HuH-7 (cell line): ENCODE results near the gene CSTPP1.

ENCODE experiments used
- DNase-seq: peaks from one replicate; pipeline ENCODE4 v3.0.0; 2011; ENCODE audit warnings: low spot score

The CSTPP1 gene

GRCh38 chr11:47161134-47161854 lies 224.7 kb downstream of the CSTPP1 start:
- peak; percentile 95 for DNase-seq

GRCh38 chr11:47161890-47162289 lies 225.3 kb downstream of the CSTPP1 start:
- no peak for DNase-seq

- DNase-seq: no peak
Measured at GRCh38 chr11:47162426-47162825, 225.9 kb downstream of the CSTPP1 start.

DNA sequence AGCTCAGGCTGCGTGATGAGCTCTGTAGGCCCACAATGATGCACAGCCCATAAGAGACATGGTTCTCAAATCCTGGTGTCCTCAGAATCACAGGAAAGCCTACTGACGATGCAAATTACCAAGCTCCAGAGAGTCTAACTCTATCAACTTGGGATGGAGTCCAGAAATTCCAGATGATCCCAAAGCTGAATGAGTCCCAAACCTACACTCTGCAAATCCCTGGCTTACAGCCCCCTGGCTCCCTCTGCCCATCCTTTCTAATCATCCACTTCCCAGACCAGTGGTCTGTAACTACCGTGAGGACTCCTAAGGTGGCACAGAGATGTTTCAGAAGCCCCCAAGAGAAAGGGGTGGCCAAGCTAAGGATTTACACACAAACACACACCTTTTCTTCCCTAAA lies 226.6 kb downstream of the CSTPP1 start:
- DNase-seq: no peak

DNA sequence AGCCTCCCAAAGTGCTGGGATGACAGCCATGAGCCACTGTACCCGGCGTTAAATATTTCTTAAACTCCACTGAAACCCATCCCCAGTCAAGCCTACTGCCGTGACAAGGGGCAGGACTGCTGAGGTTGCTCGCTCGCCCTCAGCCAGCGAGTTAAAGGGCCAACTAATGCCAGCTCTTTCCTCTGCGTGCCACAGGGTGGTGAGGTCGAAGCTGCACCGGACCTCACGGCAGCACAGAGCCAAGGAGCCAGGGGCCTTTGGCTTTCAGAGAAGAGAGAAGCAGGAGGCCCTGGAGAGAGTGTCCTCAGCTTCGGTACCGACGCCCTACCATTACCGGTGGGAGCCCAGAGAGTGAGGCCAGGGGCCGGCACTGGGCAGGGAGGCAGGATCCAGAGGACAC lies 227.3 kb downstream of the CSTPP1 start:
- no peak for DNase-seq

GRCh38 chr11:47164321-47164720 lies 227.8 kb downstream of the CSTPP1 start:
- DNase-seq: no peak

DNA sequence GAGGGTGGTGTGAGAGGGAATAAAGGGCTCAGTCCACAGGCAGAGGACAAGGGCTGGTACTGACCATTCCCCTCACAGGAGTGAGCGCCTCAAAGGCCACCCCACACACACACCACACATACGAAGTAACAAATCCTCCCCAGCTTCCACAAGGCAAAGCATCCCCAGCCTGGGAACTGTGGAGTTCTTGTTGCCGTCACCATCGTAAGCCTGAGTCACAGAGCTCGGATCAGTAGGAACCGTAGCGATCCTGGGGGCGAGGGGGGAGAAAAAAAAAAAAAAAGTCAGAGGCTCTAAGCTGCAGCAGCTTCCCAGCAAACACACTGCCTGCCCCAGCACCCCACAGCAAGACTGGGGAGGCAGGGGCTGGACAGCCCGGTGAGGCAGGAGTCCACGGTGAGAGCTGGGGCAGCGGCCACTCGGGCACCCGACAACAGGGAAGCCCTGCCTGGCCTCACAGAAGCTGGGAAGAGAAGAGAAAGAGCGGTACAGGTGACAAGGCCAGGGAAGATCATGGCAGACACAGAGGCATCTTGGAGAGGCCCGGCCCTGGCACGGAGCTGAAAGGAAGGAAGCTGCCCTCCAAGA lies 228.8 kb downstream of the CSTPP1 start:
- DNase-seq: no peak

DNA sequence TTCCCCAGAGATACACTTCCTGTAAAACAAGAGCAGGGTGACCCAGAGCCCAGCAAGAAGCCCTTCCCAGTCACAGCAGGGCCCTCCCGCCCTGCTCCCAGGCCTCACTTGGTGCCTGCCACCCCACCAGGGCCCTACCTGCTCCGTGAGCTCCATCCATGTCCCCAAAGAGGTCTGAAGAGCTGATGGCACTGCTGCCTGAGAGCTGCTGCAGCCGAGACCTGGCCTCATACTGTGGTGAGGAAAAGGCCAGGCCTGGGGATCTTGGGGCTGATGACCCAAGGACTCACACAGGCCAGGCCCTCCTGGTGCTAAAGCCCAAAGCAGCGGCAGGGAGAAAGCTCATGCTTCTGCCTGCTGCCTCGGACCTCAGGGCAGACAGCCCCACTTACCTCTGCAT lies 229.8 kb downstream of the CSTPP1 start:
- DNase-seq: no peak

GRCh38 chr11:47171061-47171838 lies 234.7 kb downstream of the CSTPP1 start:
- no peak for DNase-seq

- DNase-seq: no peak
Measured at GRCh38 chr11:47171856-47172255, 235.3 kb downstream of the CSTPP1 start.

GRCh38 chr11:47172740-47173336 lies 236.3 kb downstream of the CSTPP1 start:
- DNase-seq: no peak

DNA sequence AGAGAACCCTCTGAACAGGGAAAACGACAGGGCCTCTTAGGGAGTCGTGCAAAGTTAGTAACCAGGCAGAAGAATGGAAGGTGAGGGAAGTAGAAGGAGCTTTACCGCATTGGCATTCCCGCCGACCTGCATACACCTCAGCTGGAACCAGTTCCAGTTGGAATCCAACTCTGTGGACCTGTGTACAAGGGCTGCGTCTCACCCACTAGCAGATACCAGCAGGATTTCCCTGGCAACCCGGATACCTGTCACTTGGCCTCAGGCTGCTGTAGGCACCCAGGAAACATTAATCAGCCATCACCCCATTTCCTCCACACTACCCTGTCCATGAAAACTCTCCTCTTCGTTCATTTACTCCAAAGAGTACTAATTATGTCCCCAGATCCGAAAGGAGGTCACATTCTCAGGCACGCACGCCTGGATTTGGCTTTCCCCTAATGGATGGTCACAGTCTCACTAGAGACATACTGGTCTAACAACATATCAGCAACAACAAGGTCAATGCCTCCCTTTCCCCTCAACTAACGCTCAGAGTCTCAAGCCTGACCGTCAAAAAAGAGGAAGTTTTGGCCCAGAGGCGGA lies 239.3 kb downstream of the CSTPP1 start:
- DNase-seq: no peak

GRCh38 chr11:47176328-47177228 lies 240.0 kb downstream of the CSTPP1 start, which contains the start of gene ARFGAP2:
TSS of gene ARFGAP2 (minus strand) at chr11:47176879. CDS start at chr11:47176853, 26 bp downstream.
- peak; percentile 100 for DNase-seq

GRCh38 chr11:47177229-47177845 lies 240.8 kb downstream of the CSTPP1 start:
- peak; percentile 71 for DNase-seq

- no peak for DNase-seq
Measured at GRCh38 chr11:47177846-47178245, 241.3 kb downstream of the CSTPP1 start.

- no peak for DNase-seq
Measured at GRCh38 chr11:47178316-47178715, 241.8 kb downstream of the CSTPP1 start.

DNA sequence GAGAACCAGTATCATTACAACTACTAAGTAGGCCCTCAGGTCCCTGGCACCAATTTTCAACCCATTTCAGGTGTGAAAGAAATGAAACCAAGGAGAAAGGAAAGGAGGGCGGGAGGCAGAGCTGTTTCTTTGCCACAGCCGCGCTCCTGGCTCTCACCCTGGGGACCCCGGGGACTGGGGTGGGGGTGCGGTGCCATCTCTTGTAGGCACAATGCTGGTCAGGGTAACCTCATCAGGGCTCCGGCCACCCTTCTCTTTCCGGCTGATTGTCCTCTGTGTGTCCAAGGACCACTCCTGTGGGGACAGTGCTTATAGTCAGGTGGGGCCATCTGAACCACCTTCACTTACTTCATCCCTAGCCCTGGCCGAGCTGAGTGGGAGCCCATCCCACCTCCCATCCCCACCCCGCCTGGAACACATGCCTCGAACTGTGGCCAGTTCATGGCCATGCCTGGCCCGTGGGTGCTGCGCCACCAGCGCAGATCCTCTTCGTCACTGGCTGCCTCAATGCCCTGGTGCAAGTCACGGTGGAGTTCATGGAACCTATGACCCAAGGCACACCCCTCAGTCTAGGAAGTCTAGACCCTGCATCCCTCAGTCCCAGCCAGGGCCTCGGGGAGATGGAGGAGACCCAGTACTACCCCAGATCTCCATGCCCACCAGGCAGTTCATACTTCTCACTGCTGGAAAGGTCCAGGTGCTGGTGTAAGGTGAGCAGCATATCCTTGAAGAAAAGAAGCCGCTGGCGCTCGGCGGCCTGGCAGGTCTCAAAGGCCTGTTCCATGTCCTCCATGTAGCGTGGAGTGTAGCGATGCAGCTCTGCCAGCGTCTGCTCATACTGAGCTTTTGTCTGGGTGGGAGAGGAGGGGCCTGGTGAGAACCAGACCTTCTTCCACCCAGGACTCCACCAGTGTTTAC lies 242.4 kb downstream of the CSTPP1 start:
- no peak for DNase-seq

GRCh38 chr11:47179655-47179991 lies 243.1 kb downstream of the CSTPP1 start:
- peak; percentile 89 for DNase-seq

DNA sequence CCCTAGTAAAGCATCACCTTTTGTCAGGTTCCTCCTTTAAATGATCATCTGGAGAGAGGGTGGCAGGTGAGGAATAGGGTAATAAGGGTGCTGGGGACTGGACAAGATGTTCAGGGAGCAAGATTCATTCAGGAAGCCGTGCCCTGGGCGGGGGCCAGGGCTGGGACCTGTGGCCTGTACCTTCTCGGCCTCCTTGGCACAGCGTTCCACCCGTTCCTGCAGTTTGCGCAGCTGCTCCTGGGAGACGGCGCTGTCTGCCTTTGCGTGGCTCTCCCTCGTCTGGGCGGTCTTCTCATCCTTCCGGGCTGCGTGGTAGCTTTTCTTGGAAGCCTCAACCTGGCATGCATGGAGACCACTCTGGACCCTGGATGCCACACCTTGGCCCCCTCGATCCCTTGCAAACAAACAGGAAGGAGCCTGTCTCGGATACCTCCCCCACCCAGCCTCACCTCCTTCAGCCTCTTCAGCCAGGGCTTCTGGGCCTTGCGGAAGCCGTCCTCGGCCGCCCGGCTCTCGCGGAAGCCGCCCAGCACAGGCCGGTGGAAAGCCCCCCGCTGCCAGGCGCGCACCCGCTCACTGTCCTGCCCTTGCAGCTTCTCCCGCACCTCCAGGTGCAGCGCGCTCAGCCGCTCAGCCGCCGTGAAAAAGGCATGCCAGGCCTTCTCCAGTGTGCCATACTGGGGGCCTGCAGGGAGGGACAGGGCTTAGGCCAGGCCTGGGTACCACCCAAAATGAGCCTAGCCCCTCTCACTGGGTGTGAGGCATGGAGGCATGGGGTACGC lies 243.6 kb downstream of the CSTPP1 start:
- DNase-seq: no peak
